Erythroblast (primary cell): ENCODE data around the gene KRTAP13-4.
A peak's percentile ranks its signal among the peaks of the same experiment; 100 is the strongest.

Experiments
- DNase-seq, 2 experiments: peaks; one replicate each; lab custom pipeline; 2025; lab: John Stamatoyannopoulos, UW
- GATA1 ChIP-seq: IDR thresholded peaks from 2 replicates; pipeline ENCODE4 v1.6.1; 2011; ENCODE audit warnings: low read depth, mild to moderate bottlenecking, control low read depth, low read length, moderate library complexity
- POLR2A ChIP-seq: IDR thresholded peaks from 2 replicates; pipeline ENCODE4 v1.6.1; 2011; ENCODE audit warnings: mild to moderate bottlenecking, low read length

Gene KRTAP13-4

GRCh38 chr21:30430170-30430655 lies at the start of gene KRTAP13-4:
KRTAP13-4 (plus strand) TSS chr21:30430220; CDS start chr21:30430276, 56 bp downstream.
- TF ChIP-seq GATA1 (no peak), POLR2A (no peak)
- no peak for DNase-seq

GRCh38 chr21:30382201-30382600 lies 47.8 kb upstream of the KRTAP13-4 start:
- TF ChIP-seq GATA1 (no peak), POLR2A (no peak)

GRCh38 chr21:30391492-30392025 lies 38.5 kb upstream of the KRTAP13-4 start:
- no peak for TF ChIP-seq GATA1
- TF ChIP-seq POLR2A: no peak
- no peak for DNase-seq

More at GRCh38 chr21:30382201-30382600, 47.8 kb upstream of the KRTAP13-4 start:
- DNase-seq: no peak

- DNase-seq: no peak
- no peak for TF ChIP-seq GATA1
- TF ChIP-seq POLR2A: no peak
These were observed 34.3 kb upstream of the KRTAP13-4 start, which contains the start of gene KRTAP13-1 for GRCh38 chr21:30395731-30396130. KRTAP13-1 (plus strand) TSS chr21:30396031; CDS start chr21:30396087, 56 bp downstream.

GRCh38 chr21:30408782-30409494 lies 21.1 kb upstream of the KRTAP13-4 start:
- peak; percentile 22 to 35 for DNase-seq

GRCh38 chr21:30415993-30416392 lies 14.0 kb upstream of the KRTAP13-4 start:
- TF ChIP-seq GATA1: no peak
- no peak for TF ChIP-seq POLR2A

More at GRCh38 chr21:30408782-30409494, 21.1 kb upstream of the KRTAP13-4 start:
- TF ChIP-seq POLR2A (no peak), GATA1 (no peak)

GRCh38 chr21:30425826-30426225 lies 4.2 kb upstream of the KRTAP13-4 start, which contains the start of gene KRTAP13-3:
KRTAP13-3 (minus strand) TSS chr21:30425926; CDS start chr21:30425912, 14 bp downstream.
- no peak for TF ChIP-seq POLR2A
- no peak for DNase-seq

More at GRCh38 chr21:30415993-30416392, 14.0 kb upstream of the KRTAP13-4 start:
- no peak for DNase-seq

- no peak for DNase-seq
- TF ChIP-seq GATA1 (no peak), POLR2A (no peak)
These were observed 3.3 kb upstream of the KRTAP13-4 start for GRCh38 chr21:30426731-30427130.

- peak; percentile 12 to 32 for DNase-seq
- TF ChIP-seq POLR2A (no peak), GATA1 (no peak)
These were observed 4.1 kb downstream of the KRTAP13-4 start for GRCh38 chr21:30434033-30434631.

GRCh38 chr21:30437010-30437565 lies 7.1 kb downstream of the KRTAP13-4 start:
- TF ChIP-seq POLR2A: no peak
- no peak for TF ChIP-seq GATA1

GRCh38 chr21:30439975-30440374 lies 10.0 kb downstream of the KRTAP13-4 start, which contains the start of gene KRTAP15-1:
KRTAP15-1 (plus strand) TSS chr21:30440275; CDS start chr21:30440328, 53 bp downstream.
- no peak for DNase-seq
- no peak for TF ChIP-seq POLR2A
- no peak for TF ChIP-seq GATA1

More at GRCh38 chr21:30437010-30437565, 7.1 kb downstream of the KRTAP13-4 start:
- DNase-seq: no peak

- TF ChIP-seq POLR2A (no peak), GATA1 (no peak)
- no peak for DNase-seq
These were observed 13.2 kb downstream of the KRTAP13-4 start for GRCh38 chr21:30443226-30443625.

- TF ChIP-seq GATA1 (no peak), POLR2A (no peak)
- DNase-seq: no peak
These were observed 14.2 kb downstream of the KRTAP13-4 start for GRCh38 chr21:30444204-30444603.

GRCh38 chr21:30447056-30447455 lies 17.0 kb downstream of the KRTAP13-4 start:
- no peak for DNase-seq
- TF ChIP-seq GATA1: no peak
- TF ChIP-seq POLR2A: no peak
